ENCODE results near the gene AGFG2.

The AGFG2 gene

GRCh38 chr7:100588438-100588837 lies 49.4 kb downstream of the AGFG2 start:
- peak; percentile 40 for DNase-seq

- DNase-seq = no peak
Measured at GRCh38 chr7:100589341-100589947, 50.4 kb downstream of the AGFG2 start.

GRCh38 chr7:100590077-100590737 lies 51.2 kb downstream of the AGFG2 start:
- no peak for DNase-seq

- DNase-seq = no peak
Measured at GRCh38 chr7:100591596-100591995, 52.6 kb downstream of the AGFG2 start.

- no peak for DNase-seq
Measured at GRCh38 chr7:100595188-100595587, 56.2 kb downstream of the AGFG2 start.

GRCh38 chr7:100598425-100598824 lies 59.4 kb downstream of the AGFG2 start:
- no peak for DNase-seq

- no peak for DNase-seq
Measured at GRCh38 chr7:100599911-100600729, 61.1 kb downstream of the AGFG2 start.

- DNase-seq = no peak
Measured at GRCh38 chr7:100600730-100601038, 61.7 kb downstream of the AGFG2 start.

- DNase-seq = peak; percentile 94
Measured at GRCh38 chr7:100602889-100603725, 64.1 kb downstream of the AGFG2 start.

- DNase-seq = peak; percentile 59
Measured at GRCh38 chr7:100603726-100604027, 64.7 kb downstream of the AGFG2 start.

- peak; percentile 87 for DNase-seq
Measured at GRCh38 chr7:100604028-100604975, 65.3 kb downstream of the AGFG2 start.

- no peak for DNase-seq
Measured at GRCh38 chr7:100604976-100605911, 66.2 kb downstream of the AGFG2 start.

- DNase-seq = no peak
Measured at GRCh38 chr7:100606313-100606712, 67.3 kb downstream of the AGFG2 start.

- peak; percentile 29 for DNase-seq
Measured at GRCh38 chr7:100607111-100607510, 68.1 kb downstream of the AGFG2 start.

GRCh38 chr7:100609958-100610357 lies 71.0 kb downstream of the AGFG2 start:
- DNase-seq = no peak

- DNase-seq = peak; percentile 99
Measured at GRCh38 chr7:100611983-100612729, 73.2 kb downstream of the AGFG2 start, which contains the start of gene MOSPD3. Gene MOSPD3, plus strand, starts transcription at chr7:100612540. Its CDS starts 252 bp downstream, at chr7:100612792.

- no peak for DNase-seq
Measured at GRCh38 chr7:100612730-100613390, 73.9 kb downstream of the AGFG2 start.

- DNase-seq = no peak
Measured at GRCh38 chr7:100613412-100614175, 74.6 kb downstream of the AGFG2 start.
